Epithelial cell of proximal tubule (primary cell): ENCODE data around the gene TYRO3. TPM values are rescaled to one million over a fixed set of nuclear protein-coding genes. Genes with fewer than 3 reads are reported as not detected.
"Not testable (repeated sequence)": the region's sequence is repeated elsewhere in the genome, so short reads cannot be mapped to it uniquely, and the experiment has no call there.

ENCODE experiments used
- DNase-seq: peaks from one replicate; pipeline ENCODE4 v3.0.0-alpha.2; 2011; ENCODE audit warnings: low read depth
- H3K4me3 ChIP-seq: 2 replicates; pipeline ENCODE4 v1.5.1; 2011; ENCODE audit warnings: low read depth, mild to moderate bottlenecking, low read length
- CTCF ChIP-seq: conservative IDR thresholded peaks from 2 replicates; pipeline ENCODE4 v1.5.1; 2012; ENCODE audit warnings: low read depth, mild to moderate bottlenecking, low read length
- total RNA-seq: library from RNA; depleted of rRNA; stranded (reverse); fragments of >200 nt; gene quantifications from 2 replicates; pipeline ENCODE4 v1.2.3, GENCODE V29; 2015

Gene TYRO3
- total RNA-seq, 1 donor from 2014 or later = 2.8 TPM

GRCh38 chr15:41565702-41566101 is 6.7 kb downstream of the TYRO3 start:
- TF ChIP-seq CTCF = no peak
- no peak overlapping the region for H3K4me3 ChIP-seq
- no peak for DNase-seq

GRCh38 chr15:41566121-41566885 is 7.3 kb downstream of the TYRO3 start:
- TF ChIP-seq CTCF = no peak
- no peak for DNase-seq
- H3K4me3 ChIP-seq = no peak overlapping the region

GRCh38 chr15:41567261-41567660 is 8.2 kb downstream of the TYRO3 start:
- H3K4me3 ChIP-seq = no peak overlapping the region
- no peak for TF ChIP-seq CTCF
- DNase-seq = no peak

- no peak for TF ChIP-seq CTCF
- DNase-seq = no peak
- no peak overlapping the region for H3K4me3 ChIP-seq
Observed at GRCh38 chr15:41567862-41568261, 8.8 kb downstream of the TYRO3 start.

GRCh38 chr15:41568350-41569017 is 9.5 kb downstream of the TYRO3 start:
- no peak overlapping the region for H3K4me3 ChIP-seq
- DNase-seq = no peak
- no peak for TF ChIP-seq CTCF

- not testable (repeated sequence) for DNase-seq, H3K4me3 ChIP-seq
Observed at GRCh38 chr15:41569232-41569631, 10.2 kb downstream of the TYRO3 start.

- DNase-seq = no peak
- no peak for TF ChIP-seq CTCF
- H3K4me3 ChIP-seq = no peak overlapping the region
Observed at GRCh38 chr15:41570764-41571163, 11.8 kb downstream of the TYRO3 start.
